Left lung (tissue), 8 donors: ENCODE results near the gene DOCK8. TPM values are rescaled to one million over a fixed set of nuclear protein-coding genes. Genes with fewer than 3 reads are reported as not detected.

Experiments
- polyA plus RNA-seq, 6 donors: library from polyadenylated mRNA; unstranded; fragments of 120-200 nt; gene quantifications; one replicate each; pipeline ENCODE4 v1.2.1, GENCODE V29; 2013; ENCODE audit not compliant: insufficient read length in 6 of 6
- total RNA-seq, 2 donors: library from RNA; stranded (reverse); fragmentation: NEBNext Ultra II Directional; extraction: Animal tissue kit (Norgen Biotek cat#: 25700); gene quantifications; one replicate each; pipeline ENCODE4 v1.2.1, GENCODE V29; 2021
- donor health status: DM: no; HTN: yes; CAD: no.
- donor health status: DM: no; HTN: no; CAD: no.

DOCK8 gene
- total and polyA plus RNA-seq, 8 donors, result 5.9 to 95.9 (median 8.5) TPM

Other genes with a start within 250 kb of the DOCK8 start
- gene WASHC1, start 185.4 kb upstream of the DOCK8 start, total RNA-seq, result 10 to 100 TPM; 10.5 to 10.9 TPM
- 10 to 100 TPM; 12.0 to 36.0 (median 22.4) TPM for gene WASHC1, start 185.4 kb upstream of the DOCK8 start, polyA plus RNA-seq
- under 1 TPM; 0.64 to 0.71 TPM for gene FOXD4, start 96.4 kb upstream of the DOCK8 start, total RNA-seq
- gene FOXD4, start 96.4 kb upstream of the DOCK8 start, polyA plus RNA-seq, result under 1 TPM; 0.13 to 0.84 (median 0.39) TPM
- 10 to 100 TPM; 20.3 to 32.2 TPM for gene ZNG1A, start 35.8 kb upstream of the DOCK8 start, total RNA-seq
- gene ZNG1A, start 35.8 kb upstream of the DOCK8 start, polyA plus RNA-seq, result 10 to 100 TPM; 61.1 to 76.4 (median 70.4) TPM